Psoas muscle (tissue), 8 donors: ENCODE results near the gene DNAH3. TPM values are rescaled to one million over a fixed set of nuclear protein-coding genes. Genes with fewer than 3 reads are reported as not detected.
A peak's percentile ranks its signal among the peaks of the same experiment; 100 is the strongest.

Source experiments
- ATAC-seq, 4 donors: fragments of 200-7000 bp; cut with Tn5 transposase; one replicate each; pipeline ENCODE4 v1.9.1; 2020; ENCODE audit warnings: moderate library complexity in 3 of 4, mild to moderate bottlenecking in 2 of 4
- DNase-seq, 2 donors: peaks; one replicate each; pipeline ENCODE4 v3.0.0-alpha.2; 2020
- H3K27ac ChIP-seq: fragments of 200-600 bp; one replicate; pipeline ENCODE4 v1.8.0; 2022
- H3K27me3 ChIP-seq, 3 donors: fragments of 200-600 bp in 1 of 3; one replicate each; pipeline versions ENCODE4 v1.6.1 to v1.8.0; 2013 to 2022; ENCODE audit warnings: low read length in 2 of 3, mild to moderate bottlenecking in 2 of 3, moderate library complexity in 1 of 3; ENCODE audit not compliant: insufficient read depth in 3 of 3
- H3K36me3 ChIP-seq, 2 donors: fragments of 200-600 bp in 1 of 2; one replicate each; pipeline versions ENCODE4 v1.6.1 to v1.8.0; 2013 to 2022; ENCODE audit warnings: low read depth in 1 of 2, mild to moderate bottlenecking in 1 of 2, moderate library complexity in 1 of 2; ENCODE audit not compliant: insufficient read depth in 1 of 2
- H3K4me1 ChIP-seq: fragments of 200-600 bp; one replicate; pipeline ENCODE4 v1.8.0; 2022
- H3K4me3 ChIP-seq: fragments of 200-600 bp; one replicate; pipeline ENCODE4 v1.8.0; 2022; ENCODE audit warnings: mild to moderate bottlenecking
- H3K9me3 ChIP-seq: fragments of 200-600 bp; one replicate; pipeline ENCODE4 v1.8.0; 2022
- CTCF ChIP-seq: fragments of 200-600 bp; IDR thresholded peaks from one replicate; pipeline ENCODE4 v1.8.0; 2022; ENCODE audit warnings: antibody characterized with exemption
- WGBS, 3 donors: extraction: QIAGEN DNeasy Blood & Tissue Kit; methylation state at CpG; one replicate each; pipeline versions ENCODE4 v1.1.6 to v1.1.7; 2013; 5-methylcytosine and 5-hydroxymethylcytosine counted together
- intact Hi-C, 2 donors: fragments of 100-400 bp; cut with DNase I; formaldehyde crosslinking; loops; one replicate each; pipeline versions ENCODE4 v1.11.0 to v1.14.2; 2022
- polyA plus RNA-seq, 3 donors: library from polyadenylated mRNA; stranded (reverse); fragments of 200-250 nt; gene quantifications; one replicate each; pipeline ENCODE4 v1.2.3, GENCODE V29; 2013
- total RNA-seq, 4 donors: library from RNA; stranded (reverse); fragmentation: NEBNext Ultra II Directional in 2 of 4; extraction: Animal tissue kit (Norgen Biotek cat#: 25700) in 2 of 4; gene quantifications; one replicate each; pipeline versions ENCODE4 v1.2.1 to v1.2.4, GENCODE V29; 2021 to 2023
- donor health status: healthy with polysubstance abuse.
- donor health status: DM: no; HTN: no; CAD: no; lungs with moderate emphysema.
- donor health status: Bipolar disorder and iron deficiency.
- donor health status: healthy.
- donor health status: DM: yes; HTN: yes; CAD: no.
- donor health status: DM: no; HTN: no; CAD: no.
- donor health status: DM: no; HTN: no; CAD: no.
- donor health status: DM: yes; HTN: yes; CAD: no.

DNAH3 gene
- total and polyA plus RNA-seq, 7 donors, result 0.01 to 2.1 (median 0.17) TPM; not detected in 1

- H3K27me3 ChIP-seq, result no peaks in the 10 kb centered on the region
- H3K27ac ChIP-seq, result no peak overlapping the region
- WGBS, 3 donors, result 79 to 82% (median 81%) methylated on average over 3 of the region's 3 CpGs
Measured at GRCh38 chr16:21036471-21036870, 114.2 kb downstream of the DNAH3 start.

DNA sequence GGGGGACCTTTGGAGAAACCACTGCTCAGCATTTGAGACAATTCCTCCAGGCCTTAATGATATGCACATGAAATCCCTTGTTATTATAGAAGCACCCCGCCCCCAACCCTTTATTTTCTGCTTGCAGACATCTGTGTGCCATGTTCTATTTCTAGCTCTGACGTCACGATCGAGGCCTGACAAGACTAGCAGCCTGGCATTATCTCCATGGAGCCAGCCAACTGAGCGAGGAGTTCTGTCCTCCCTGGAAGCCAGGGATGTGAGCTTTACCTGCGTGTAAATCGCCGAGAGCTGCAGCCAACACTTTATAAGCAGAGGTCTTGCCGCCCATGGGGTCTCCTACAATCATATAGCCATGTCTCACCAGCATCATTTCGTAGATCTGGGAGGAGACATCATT lies 116.9 kb downstream of the DNAH3 start:
- TF ChIP-seq CTCF, result no peak
- no peaks in the 10 kb centered on the region for H3K36me3 ChIP-seq
- no peak overlapping the region for H3K27ac ChIP-seq
- intact Hi-C loops, result loop anchor here in 1 of 2 donors (10.0 kb wide), 1 partner anchor 51 kb away; no protein-coding TSS in a partner anchor
- DNase-seq, result peak; percentile 16 to 57
- no peaks in the 10 kb centered on the region for H3K27me3 ChIP-seq
- 46 to 51% (median 50%) methylated on average over 10 of the region's 10 CpGs for WGBS, 3 donors
- peak; percentile 84 to 96 (median 92) for ATAC-seq
- no peaks in the 10 kb centered on the region for H3K9me3 ChIP-seq
- no peaks in the 10 kb centered on the region for H3K4me1 ChIP-seq
- peak overlapping the region; percentile 18 for H3K4me3 ChIP-seq

More at GRCh38 chr16:21036471-21036870, 114.2 kb downstream of the DNAH3 start:
- no peaks in the 10 kb centered on the region for H3K9me3 ChIP-seq
- DNase-seq (no peak), ATAC-seq (no peak)
- H3K4me3 ChIP-seq, result no peak overlapping the region
- H3K4me1 ChIP-seq, result no peaks in the 10 kb centered on the region
- H3K36me3 ChIP-seq, result no peaks in the 10 kb centered on the region
- intact Hi-C loops, result loop anchor here in 1 of 2 donors (10.0 kb wide), 1 partner anchor 48 kb away; no protein-coding TSS in a partner anchor
- TF ChIP-seq CTCF, result no peak

- no peaks in the 10 kb centered on the region for H3K36me3 ChIP-seq
Measured at GRCh38 chr16:21033264-21033663, 117.4 kb downstream of the DNAH3 start.

DNA sequence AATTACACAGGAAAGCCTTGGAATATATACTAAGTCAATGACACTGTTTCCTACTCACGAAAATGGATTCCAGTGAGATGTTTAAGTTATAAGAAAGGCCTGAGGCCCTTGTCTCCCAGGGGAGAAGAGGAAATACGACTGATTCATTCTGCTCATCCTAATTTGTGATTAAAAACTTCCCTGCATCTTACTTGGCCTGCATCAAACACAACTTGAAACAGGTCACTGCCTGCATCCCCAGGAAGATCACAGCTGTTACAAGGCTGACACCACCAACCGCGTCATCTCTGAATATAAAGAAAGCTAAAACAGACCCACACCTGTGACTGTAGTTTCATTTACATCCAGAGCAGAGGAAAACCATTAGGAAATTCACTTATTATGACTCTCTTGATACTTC lies 121.9 kb downstream of the DNAH3 start:
- DNase-seq (no peak), ATAC-seq (no peak)
- Histone ChIP-seq H3K27ac (no peak overlapping the region), H3K36me3 (no peaks in the 10 kb centered on the region), H3K4me1 (no peaks in the 10 kb centered on the region), H3K27me3 (no peaks in the 10 kb centered on the region), H3K4me3 (no peak overlapping the region), H3K9me3 (no peaks in the 10 kb centered on the region)
- no peak for TF ChIP-seq CTCF
- intact Hi-C loops, result loop anchor here in 1 of 2 donors (10.0 kb wide), 1 partner anchor 56 kb away; no protein-coding TSS in a partner anchor
- 62 to 68% (median 63%) methylated on average over 4 of the region's 4 CpGs for WGBS, 3 donors

More at GRCh38 chr16:21033264-21033663, 117.4 kb downstream of the DNAH3 start:
- DNase-seq (no peak), ATAC-seq (no peak)
- Histone ChIP-seq H3K27ac (no peak overlapping the region), H3K27me3 (no peaks in the 10 kb centered on the region), H3K4me3 (peak overlapping the region; percentile 18), H3K4me1 (no peaks in the 10 kb centered on the region), H3K9me3 (no peaks in the 10 kb centered on the region)
- intact Hi-C loops, result loop anchor here in 1 of 2 donors (10.0 kb wide), 1 partner anchor 52 kb away; no protein-coding TSS in a partner anchor
- no peak for TF ChIP-seq CTCF
- 70 to 77% (median 73%) methylated on average over 3 of the region's 3 CpGs for WGBS, 3 donors

- ATAC-seq, result no peak
- Histone ChIP-seq H3K27ac (no peak overlapping the region), H3K9me3 (no peaks in the 10 kb centered on the region), H3K27me3 (no peaks in the 10 kb centered on the region), H3K36me3 (no peaks in the 10 kb centered on the region), H3K4me3 (no peak overlapping the region), H3K4me1 (no peaks in the 10 kb centered on the region)
- intact Hi-C loops, result loop anchor here in 1 of 2 donors (10.0 kb wide), 1 partner anchor 58 kb away; no protein-coding TSS in a partner anchor
- WGBS, 3 donors, result 69 to 83% (median 71%) methylated on average over 6 of the region's 6 CpGs
- no peak for DNase-seq
- no peak for TF ChIP-seq CTCF
Measured at GRCh38 chr16:21026846-21027245, 123.8 kb downstream of the DNAH3 start.
